Raji (cell line): ENCODE measurements around the gene SIK3.
A peak's percentile ranks its signal among the peaks of the same experiment; 100 is the strongest.

Experiments used
- POLR2A ChIP-seq: IDR thresholded peaks from 2 replicates; pipeline ENCODE4 v1.6.1; 2011; ENCODE audit warnings: low read depth, low read length, control low read depth; ENCODE audit not compliant: insufficient read depth

The SIK3 gene

GRCh38 chr11:116946414-116946813 lies 151.8 kb downstream of the SIK3 start:
- TF ChIP-seq POLR2A, result no peak

GRCh38 chr11:116939499-116939898 lies 158.7 kb downstream of the SIK3 start:
- TF ChIP-seq POLR2A, result no peak

- no peak for TF ChIP-seq POLR2A
These were observed 159.7 kb downstream of the SIK3 start for GRCh38 chr11:116938471-116939070.

GRCh38 chr11:116936754-116937446 lies 161.3 kb downstream of the SIK3 start:
- TF ChIP-seq POLR2A, result no peak

GRCh38 chr11:116935514-116935913 lies 162.7 kb downstream of the SIK3 start:
- no peak for TF ChIP-seq POLR2A

- no peak for TF ChIP-seq POLR2A
These were observed 163.1 kb downstream of the SIK3 start for GRCh38 chr11:116935089-116935488.

- TF ChIP-seq POLR2A, result no peak
These were observed 164.3 kb downstream of the SIK3 start for GRCh38 chr11:116933961-116934360.

GRCh38 chr11:116932181-116932580 lies 166.0 kb downstream of the SIK3 start:
- no peak for TF ChIP-seq POLR2A

GRCh38 chr11:116931206-116931953 lies 166.8 kb downstream of the SIK3 start:
- no peak for TF ChIP-seq POLR2A

GRCh38 chr11:116930586-116930985 lies 167.6 kb downstream of the SIK3 start:
- no peak for TF ChIP-seq POLR2A

- TF ChIP-seq POLR2A, result no peak
These were observed 168.1 kb downstream of the SIK3 start for GRCh38 chr11:116930177-116930576.

GRCh38 chr11:116929414-116930090 lies 168.7 kb downstream of the SIK3 start:
- TF ChIP-seq POLR2A, result no peak

GRCh38 chr11:116928845-116929244 lies 169.4 kb downstream of the SIK3 start:
- TF ChIP-seq POLR2A, result no peak

- TF ChIP-seq POLR2A, result no peak
These were observed 170.0 kb downstream of the SIK3 start for GRCh38 chr11:116928102-116928777.

- TF ChIP-seq POLR2A, result no peak
These were observed 170.9 kb downstream of the SIK3 start for GRCh38 chr11:116927163-116927974.

- peak; percentile 14; the same call in 1 of the 2 replicates for TF ChIP-seq POLR2A
These were observed 173.2 kb downstream of the SIK3 start for GRCh38 chr11:116925050-116925449.
